H1 (cell line): ENCODE data around the gene STRIP2. TPM values are rescaled to one million over a fixed set of nuclear protein-coding genes. Genes with fewer than 3 reads are reported as not detected.

Source experiments
- POU5F1 ChIP-seq: IDR thresholded peaks from 2 replicates; pipeline ENCODE4 v1.6.1; 2011; ENCODE audit warnings: low read depth, mild to moderate bottlenecking, low read length, moderate library complexity
- SAP30 ChIP-seq: fragments of 300-600 bp; sonication (generic); IDR thresholded peaks from 2 replicates; pipeline ENCODE4 v1.7.1; 2012; ENCODE audit warnings: low read length, moderate library complexity, mild to moderate bottlenecking, inconsistent platforms; ENCODE audit not compliant: insufficient read depth, insufficient replicate concordance
- TBP ChIP-seq: IDR thresholded peaks from 2 replicates; pipeline ENCODE4 v1.6.1; 2011; ENCODE audit warnings: low read depth, low read length, improper control_type of control experiment
- polyA plus RNA-seq, 7 experiments: library from polyadenylated mRNA; depleted of rRNA in 3 of 7; stranded (reverse) in 5 of 7; unstranded in 2 of 7; fragments of >200 nt in 5 of 7; fragments of 200-250 nt in 2 of 7; gene quantifications; 1 replicate in 5 of 7; 2 replicates in 1 of 7; 4 replicates in 1 of 7; pipeline versions ENCODE4 v1.2.1 to v1.2.3, GENCODE V29; 2011 to 2013; ENCODE audit warnings: missing spikeins in 2 of 7, mixed read lengths in 2 of 7
- total RNA-seq: library from RNA; stranded (reverse); fragmentation: NEBNext Ultra II Directional; extraction: Animal tissue kit (Norgen Biotek cat#: 25700); gene quantifications from 2 replicates; pipeline ENCODE4 v1.2.1, GENCODE V29; 2021

The STRIP2 gene
- total and polyA plus RNA-seq, 2 of the 8 experiments (the other 6 are each of a cell fraction or from before 2014, with no cell fraction given) = 5.3 to 8.2 TPM

- no peak for TF ChIP-seq POU5F1
- no peak for TF ChIP-seq SAP30
- no peak for TF ChIP-seq TBP
Observed at GRCh38 chr7:129503725-129504124, 69.5 kb downstream of the STRIP2 start (continued).
